ENCODE measurements around the gene LRCH3.
"Not testable (repeated sequence)": the region's sequence is repeated elsewhere in the genome, so short reads cannot be mapped to it uniquely, and the experiment has no call there.

The LRCH3 gene

DNA sequence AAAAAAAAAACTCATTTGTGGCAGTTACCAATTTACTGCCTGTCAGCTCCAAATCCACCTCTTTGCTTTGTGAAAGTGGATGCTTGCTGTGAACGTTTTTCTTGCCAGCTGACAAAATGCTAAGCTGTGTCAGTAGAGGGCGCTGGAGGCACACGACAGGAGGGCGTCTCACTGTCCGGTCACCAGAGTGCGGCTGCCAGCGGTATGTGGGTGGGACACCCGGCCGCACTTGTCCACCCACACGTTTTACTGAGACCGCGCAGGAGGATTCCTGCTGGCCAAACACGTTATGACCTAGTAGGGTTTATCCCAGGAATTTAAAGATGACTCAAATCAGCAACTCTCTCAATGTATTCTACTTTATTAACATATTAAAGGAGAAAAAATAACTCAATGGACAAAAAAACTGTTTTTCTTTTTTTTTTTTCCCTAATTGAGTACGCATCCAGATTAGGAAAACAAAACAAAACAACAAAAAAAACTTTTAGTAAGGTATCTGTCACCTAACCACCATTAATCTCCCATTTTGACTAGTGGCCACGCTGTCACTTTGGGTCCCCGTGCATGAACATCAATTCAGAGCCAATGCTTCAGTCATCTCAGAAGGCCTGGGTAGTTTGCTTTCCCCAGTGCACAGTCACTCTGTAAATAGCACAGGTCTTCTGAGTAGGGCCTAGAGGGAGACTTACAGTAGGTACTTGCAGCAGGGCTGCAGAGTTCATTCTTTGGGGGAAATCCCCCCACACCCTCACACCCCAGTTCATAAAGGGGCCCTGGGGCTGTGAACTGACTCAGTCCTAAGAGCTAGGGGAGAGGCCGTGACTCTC is 115.2 kb downstream of the LRCH3 start:
- peaks cover 2% of the 10 kb centered on the region for H3K79me2 ChIP-seq (ENCODE audit: control insufficient read depth, insufficient read depth, low read length, unreplicated experiment)
- H3K4me3 ChIP-seq (ENCODE audit: low read depth, low read length), result no peak overlapping the region
- H3K36me3 ChIP-seq (ENCODE audit: insufficient read depth, low read length), result no peaks in the 10 kb centered on the region; the same call in 1 of the 2 replicates
- no peaks in the 10 kb centered on the region for H3K27me3 ChIP-seq (ENCODE audit: insufficient read depth, low read length)
- peak overlapping the region; percentile 32 for H3K27ac ChIP-seq (ENCODE audit: low read depth, low read length)
- H3K4me1 ChIP-seq (ENCODE audit: control insufficient read depth, insufficient read depth, low read length, unreplicated experiment), result peaks cover 4% of the 10 kb centered on the region
- H2AFZ ChIP-seq (ENCODE audit: low read length, unreplicated experiment), result no peak overlapping the region

DNA sequence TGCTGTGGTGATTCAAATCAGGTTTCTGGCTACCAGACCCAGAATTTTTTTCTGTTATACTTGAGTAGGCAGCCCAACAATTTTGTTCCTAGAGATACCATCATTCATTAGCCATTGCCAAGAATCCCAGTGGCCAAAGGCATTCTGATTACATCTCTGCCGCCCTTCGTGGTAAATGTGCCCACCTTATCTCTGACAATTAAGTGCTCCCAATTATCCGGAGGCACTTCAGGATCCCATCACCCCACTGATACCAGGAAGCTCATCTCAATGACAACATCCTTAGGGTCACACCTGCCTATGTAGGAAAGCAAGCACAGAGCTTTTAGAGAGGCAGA is 115.8 kb downstream of the LRCH3 start:
- peaks cover 4% of the 10 kb centered on the region for H3K4me1 ChIP-seq (ENCODE audit: control insufficient read depth, insufficient read depth, low read length, unreplicated experiment)
- H3K27me3 ChIP-seq (ENCODE audit: insufficient read depth, low read length), result no peaks in the 10 kb centered on the region
- no peaks in the 10 kb centered on the region; the same call in 1 of the 2 replicates for H3K36me3 ChIP-seq (ENCODE audit: insufficient read depth, low read length)
- peaks cover 2% of the 10 kb centered on the region for H3K79me2 ChIP-seq (ENCODE audit: control insufficient read depth, insufficient read depth, low read length, unreplicated experiment)
- H3K4me3 ChIP-seq (ENCODE audit: low read depth, low read length), result no peak overlapping the region
- H2AFZ ChIP-seq (ENCODE audit: low read length, unreplicated experiment), result no peak overlapping the region
- H3K27ac ChIP-seq (ENCODE audit: low read depth, low read length), result 0 out of 2 replicates have a peak overlapping the region, but pooled peaks have one; percentile 32

DNA sequence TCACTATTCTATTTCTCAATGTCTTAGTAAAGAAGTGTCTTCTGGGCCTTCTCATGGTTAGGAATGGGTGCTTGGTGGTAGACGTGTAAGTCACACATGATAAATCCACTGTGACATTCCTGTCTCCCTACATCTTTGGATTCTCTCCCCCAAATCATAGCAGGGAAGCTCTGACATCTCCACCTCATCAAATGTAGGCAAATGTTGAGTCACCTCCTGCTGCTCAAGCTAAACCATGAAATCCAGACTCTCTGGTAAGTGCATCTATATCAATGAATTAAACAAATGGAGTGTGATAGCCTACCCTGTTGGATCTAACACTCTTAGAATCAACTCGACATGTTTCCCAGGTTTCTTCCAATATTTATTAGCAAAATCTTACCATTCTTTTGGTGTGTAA is 116.1 kb downstream of the LRCH3 start:
- no peaks in the 10 kb centered on the region; the same call in 1 of the 2 replicates for H3K36me3 ChIP-seq (ENCODE audit: insufficient read depth, low read length)
- no peak overlapping the region for H3K4me3 ChIP-seq (ENCODE audit: low read depth, low read length)
- H2AFZ ChIP-seq (ENCODE audit: low read length, unreplicated experiment), result no peak overlapping the region
- H3K4me1 ChIP-seq (ENCODE audit: control insufficient read depth, insufficient read depth, low read length, unreplicated experiment), result peaks cover 4% of the 10 kb centered on the region
- H3K79me2 ChIP-seq (ENCODE audit: control insufficient read depth, insufficient read depth, low read length, unreplicated experiment), result peaks cover 2% of the 10 kb centered on the region
- H3K27ac ChIP-seq (ENCODE audit: low read depth, low read length), result no peak overlapping the region
- H3K27me3 ChIP-seq (ENCODE audit: insufficient read depth, low read length), result no peaks in the 10 kb centered on the region

DNA sequence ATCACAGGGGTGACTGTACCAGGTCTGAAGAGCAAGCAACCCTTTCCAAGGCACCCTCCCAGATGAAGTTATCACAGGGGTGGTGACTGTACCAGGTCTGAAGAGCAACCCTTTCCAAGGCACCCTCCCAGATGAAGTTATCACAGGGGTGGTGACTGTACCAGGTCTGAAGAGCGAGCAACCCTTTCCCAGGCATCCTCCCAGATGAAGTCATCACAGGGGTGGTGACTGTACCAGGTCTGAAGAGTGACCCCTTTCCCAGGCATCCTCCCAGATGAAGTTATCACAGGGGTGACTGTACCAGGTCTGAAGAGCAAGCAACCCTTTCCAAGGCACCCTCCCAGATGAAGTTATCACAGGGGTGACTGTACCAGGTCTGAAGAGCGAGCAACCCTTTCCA is 117.5 kb downstream of the LRCH3 start:
- not testable (repeated sequence) for H3K4me1 ChIP-seq (ENCODE audit: control insufficient read depth, insufficient read depth, low read length, unreplicated experiment); H3K79me2 ChIP-seq (ENCODE audit: control insufficient read depth, insufficient read depth, low read length, unreplicated experiment); H3K27ac ChIP-seq (ENCODE audit: low read depth, low read length); H3K36me3 ChIP-seq (ENCODE audit: insufficient read depth, low read length); H3K4me3 ChIP-seq (ENCODE audit: low read depth, low read length); H2AFZ ChIP-seq (ENCODE audit: low read length, unreplicated experiment); H3K27me3 ChIP-seq (ENCODE audit: insufficient read depth, low read length)

DNA sequence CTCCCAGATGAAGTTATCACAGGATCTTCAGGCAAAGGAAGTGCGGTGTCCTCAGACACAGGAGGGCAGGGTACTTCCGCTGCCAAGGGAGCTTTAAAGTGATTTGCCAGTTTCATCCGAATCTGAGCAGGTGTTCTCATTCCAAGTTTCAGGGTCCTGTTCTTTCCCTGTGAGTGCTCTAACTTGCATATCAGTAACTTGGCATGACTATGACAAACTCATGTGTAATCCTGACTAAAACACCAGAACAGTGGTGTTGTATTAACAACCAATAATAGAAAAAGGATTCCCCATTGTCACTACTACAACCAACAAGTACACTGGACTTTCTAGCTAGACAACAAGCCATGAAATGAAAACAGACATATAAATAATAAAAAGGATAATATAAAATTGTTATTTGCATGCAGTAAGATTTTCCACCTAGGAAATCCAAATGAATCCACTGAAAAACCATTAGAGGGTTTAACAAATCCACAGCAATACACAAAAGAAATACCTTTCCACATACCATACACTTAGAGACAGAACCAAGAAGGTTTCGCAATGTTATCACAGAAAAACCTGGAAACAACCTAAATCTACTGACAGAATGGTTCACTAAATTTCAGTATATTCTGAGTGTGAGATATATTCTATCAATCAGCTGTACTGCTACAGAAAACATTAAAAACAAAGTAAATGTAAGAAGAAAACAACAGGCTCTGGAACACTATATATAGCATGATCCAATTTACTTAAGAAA is 118.1 kb downstream of the LRCH3 start:
- Histone ChIP-seq H3K27me3 (ENCODE audit: insufficient read depth, low read length) (no peaks in the 10 kb centered on the region), H3K27ac (ENCODE audit: low read depth, low read length) (no peak overlapping the region; the same call in 1 of the 2 replicates), H3K79me2 (ENCODE audit: control insufficient read depth, insufficient read depth, low read length, unreplicated experiment) (peaks cover 2% of the 10 kb centered on the region), H3K36me3 (ENCODE audit: insufficient read depth, low read length) (no peaks in the 10 kb centered on the region; the same call in 1 of the 2 replicates), H3K4me3 (ENCODE audit: low read depth, low read length) (no peak overlapping the region), H3K4me1 (ENCODE audit: control insufficient read depth, insufficient read depth, low read length, unreplicated experiment) (peaks cover 4% of the 10 kb centered on the region), H2AFZ (ENCODE audit: low read length, unreplicated experiment) (no peak overlapping the region)

DNA sequence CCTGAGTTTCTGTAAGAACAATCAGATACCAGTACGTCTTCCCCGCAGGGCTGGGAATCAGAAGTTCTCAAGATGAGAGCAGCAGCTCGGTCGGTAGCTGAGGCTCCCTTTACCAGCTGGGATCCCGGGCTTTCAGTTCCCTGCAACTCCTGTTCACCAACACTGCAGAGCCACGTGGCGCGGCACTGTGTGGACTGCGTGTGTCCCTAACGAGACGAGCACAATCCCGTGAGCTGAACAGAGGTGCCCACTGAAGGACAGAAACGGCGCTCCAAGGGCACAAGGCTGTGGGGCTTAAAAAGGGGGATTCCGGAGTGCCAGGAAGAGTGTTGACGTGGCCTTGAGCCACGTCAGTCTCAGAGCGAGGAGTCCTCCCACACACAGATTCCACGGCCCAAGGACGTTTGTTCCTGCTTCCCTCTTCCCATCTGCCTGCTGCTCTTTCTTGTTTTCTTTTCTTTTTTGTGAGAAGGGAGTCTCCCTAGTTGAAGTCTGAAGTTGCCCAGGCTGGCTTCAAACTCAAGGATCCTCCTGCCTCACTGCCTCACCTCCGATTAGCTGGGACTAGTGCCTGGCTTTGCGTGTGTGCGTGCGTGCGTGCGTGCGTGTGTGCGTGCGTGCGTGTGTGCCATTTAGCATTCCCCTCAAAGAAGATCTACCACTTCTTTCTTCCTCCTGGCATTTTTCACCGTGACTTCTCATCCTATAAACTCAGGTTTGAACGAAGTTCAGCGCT is 121.9 kb downstream of the LRCH3 start:
- H3K36me3 ChIP-seq (ENCODE audit: insufficient read depth, low read length), result no peaks in the 10 kb centered on the region; the same call in 1 of the 2 replicates
- H3K27me3 ChIP-seq (ENCODE audit: insufficient read depth, low read length), result no peaks in the 10 kb centered on the region
- peak overlapping the region; percentile 70 for H3K4me3 ChIP-seq (ENCODE audit: low read depth, low read length)
- no peak overlapping the region for H2AFZ ChIP-seq (ENCODE audit: low read length, unreplicated experiment)
- H3K79me2 ChIP-seq (ENCODE audit: control insufficient read depth, insufficient read depth, low read length, unreplicated experiment), result peaks cover 2% of the 10 kb centered on the region
- no peaks in the 10 kb centered on the region for H3K4me1 ChIP-seq (ENCODE audit: control insufficient read depth, insufficient read depth, low read length, unreplicated experiment)
- peak overlapping the region; percentile 41; the same call in 1 of the 2 replicates for H3K27ac ChIP-seq (ENCODE audit: low read depth, low read length)

DNA sequence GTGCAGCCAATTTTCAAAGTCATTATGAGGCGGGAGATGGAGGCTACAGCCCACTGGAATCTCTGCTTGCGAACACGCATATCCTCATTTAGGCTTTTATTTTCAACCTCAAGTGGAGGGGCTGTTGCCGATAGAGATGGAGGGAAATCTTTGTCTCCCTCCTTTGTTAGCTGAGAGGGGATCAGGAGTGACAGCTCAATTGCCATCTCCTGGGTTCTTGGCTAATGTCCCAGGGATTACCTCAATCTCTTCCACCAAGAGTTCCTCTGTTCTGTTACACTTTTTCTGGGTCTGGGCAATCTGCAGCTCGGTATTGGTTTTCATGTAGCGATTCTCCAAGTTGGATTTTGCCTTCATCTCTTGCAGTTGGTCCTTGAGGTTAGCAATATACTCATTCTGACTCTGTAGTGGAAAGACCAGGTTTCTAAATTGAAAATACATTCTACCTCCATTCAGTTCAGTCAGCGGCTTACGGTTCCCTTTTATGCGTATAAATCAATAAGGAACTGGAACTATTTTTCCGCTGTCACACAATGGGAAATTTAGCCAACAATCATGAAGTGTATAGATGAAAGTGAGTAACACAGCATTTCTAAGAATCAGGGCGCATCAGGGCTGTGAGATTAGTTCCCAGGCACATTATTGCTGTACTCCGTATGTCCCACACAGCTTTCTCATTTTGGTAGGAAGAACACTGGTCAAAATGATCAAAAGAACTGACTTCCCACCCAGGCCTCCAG is 122.8 kb downstream of the LRCH3 start:
- Histone ChIP-seq H3K36me3 (ENCODE audit: insufficient read depth, low read length) (no peaks in the 10 kb centered on the region), H3K27ac (ENCODE audit: low read depth, low read length) (no peak overlapping the region), H3K4me1 (ENCODE audit: control insufficient read depth, insufficient read depth, low read length, unreplicated experiment) (no peaks in the 10 kb centered on the region), H3K79me2 (ENCODE audit: control insufficient read depth, insufficient read depth, low read length, unreplicated experiment) (no peaks in the 10 kb centered on the region), H3K4me3 (ENCODE audit: low read depth, low read length) (no peak overlapping the region), H3K27me3 (ENCODE audit: insufficient read depth, low read length) (no peaks in the 10 kb centered on the region), H2AFZ (ENCODE audit: low read length, unreplicated experiment) (no peak overlapping the region)

DNA sequence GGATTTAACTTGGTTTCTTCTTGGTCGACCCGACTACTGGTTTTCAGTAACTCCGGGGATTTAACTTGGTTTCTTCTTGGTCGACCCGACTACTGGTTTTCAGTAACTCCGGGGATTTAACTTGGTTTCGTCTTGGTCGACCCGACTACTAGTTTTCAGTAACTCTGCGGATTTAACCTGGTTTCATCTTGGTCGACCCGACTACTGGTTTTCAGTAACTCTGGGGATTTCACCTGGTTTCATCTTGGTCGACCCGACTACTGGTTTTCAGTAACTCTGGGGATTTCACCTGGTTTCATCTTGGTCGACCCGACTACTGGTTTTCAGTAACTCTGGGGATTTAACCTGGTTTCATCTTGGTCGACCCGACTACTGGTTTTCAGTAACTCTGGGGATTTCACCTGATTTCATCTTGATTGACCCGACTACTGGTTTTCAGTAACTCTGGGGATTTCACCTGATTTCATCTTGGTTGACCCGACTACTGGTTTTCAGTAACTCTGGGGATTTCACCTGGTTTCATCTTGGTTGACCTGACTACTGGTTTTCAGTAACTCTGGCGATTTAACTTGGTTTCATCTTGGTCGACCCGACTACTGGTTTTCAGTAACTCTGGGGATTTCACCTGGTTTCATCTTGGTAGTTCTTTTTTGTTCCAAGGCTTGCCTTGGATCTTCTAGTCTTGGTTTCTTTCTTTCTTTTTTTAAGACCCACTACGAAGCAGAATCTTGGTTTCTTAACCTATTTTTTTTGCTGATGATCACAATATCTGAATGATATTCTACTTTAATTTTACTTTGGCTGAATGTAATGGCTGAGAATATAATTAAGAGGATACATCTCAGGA is 130.6 kb downstream of the LRCH3 start:
- H3K27me3 ChIP-seq (ENCODE audit: insufficient read depth, low read length); H3K4me1 ChIP-seq (ENCODE audit: control insufficient read depth, insufficient read depth, low read length, unreplicated experiment); H3K27ac ChIP-seq (ENCODE audit: low read depth, low read length); H3K36me3 ChIP-seq (ENCODE audit: insufficient read depth, low read length); H3K79me2 ChIP-seq (ENCODE audit: control insufficient read depth, insufficient read depth, low read length, unreplicated experiment); H2AFZ ChIP-seq (ENCODE audit: low read length, unreplicated experiment); H3K4me3 ChIP-seq (ENCODE audit: low read depth, low read length): not testable (repeated sequence)

DNA sequence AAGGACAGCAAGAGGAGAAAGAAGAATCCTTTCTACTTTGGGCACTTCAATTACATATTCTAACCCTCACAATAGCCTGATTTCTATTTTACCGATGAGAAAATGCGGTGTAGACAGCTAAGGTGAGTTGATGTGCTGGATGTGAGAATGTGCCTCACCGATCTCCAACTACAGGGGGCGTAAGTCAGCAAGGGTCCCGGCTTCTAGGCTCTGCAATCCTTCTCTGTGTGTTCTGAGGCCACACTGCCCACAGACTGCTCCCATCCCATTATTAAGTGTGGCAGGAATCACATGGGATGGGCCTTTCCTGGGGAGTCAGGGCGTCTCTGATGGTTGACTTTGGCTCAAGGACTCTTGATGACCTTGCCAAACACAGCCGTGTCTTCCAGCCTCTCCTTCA is 135.4 kb downstream of the LRCH3 start:
- H2AFZ ChIP-seq (ENCODE audit: low read length, unreplicated experiment), result no peak overlapping the region
- H3K4me3 ChIP-seq (ENCODE audit: low read depth, low read length), result no peak overlapping the region
- peaks cover 6% of the 10 kb centered on the region; the same call in 1 of the 2 replicates for H3K36me3 ChIP-seq (ENCODE audit: insufficient read depth, low read length)

More for the DNA sequence above, 135.4 kb downstream of the LRCH3 start:
- no peaks in the 10 kb centered on the region for H3K79me2 ChIP-seq (ENCODE audit: control insufficient read depth, insufficient read depth, low read length, unreplicated experiment)
- no peaks in the 10 kb centered on the region for H3K27me3 ChIP-seq (ENCODE audit: insufficient read depth, low read length)
- H3K4me1 ChIP-seq (ENCODE audit: control insufficient read depth, insufficient read depth, low read length, unreplicated experiment), result no peaks in the 10 kb centered on the region
- H3K27ac ChIP-seq (ENCODE audit: low read depth, low read length), result no peak overlapping the region
